GM12878 (cell line): Measurements from ENCODE around the gene GOLIM4. TPM values are rescaled to one million over a fixed set of nuclear protein-coding genes. Genes with fewer than 3 reads are reported as not detected.

Experiments
- ASH2L ChIP-seq: fragments of 300-600, 200-600 bp; sonication (generic); IDR thresholded peaks from 2 replicates; pipeline ENCODE4 v1.6.1; 2017; ENCODE audit warnings: low read depth, mild to moderate bottlenecking, borderline replicate concordance
- BACH1 ChIP-seq: fragments of 450-650 bp; IDR thresholded peaks from 2 replicates; pipeline ENCODE4 v1.6.1; 2017; ENCODE audit warnings: mild to moderate bottlenecking, borderline replicate concordance
- CHD2 ChIP-seq: IDR thresholded peaks from 2 replicates; pipeline ENCODE4 v1.6.1; 2011; ENCODE audit warnings: low read depth, low read length, improper control_type of control experiment, borderline replicate concordance
- CUX1 ChIP-seq: IDR thresholded peaks from 2 replicates; pipeline ENCODE4 v1.6.1; 2012; ENCODE audit warnings: improper control_type of control experiment, low read depth, low read length; ENCODE audit not compliant: insufficient replicate concordance
- DPF2 ChIP-seq: fragments of 450-650 bp; IDR thresholded peaks from 2 replicates; pipeline ENCODE4 v1.6.1; 2017; ENCODE audit warnings: mild to moderate bottlenecking
- ESRRA ChIP-seq: IDR thresholded peaks from 2 replicates; pipeline ENCODE4 v1.6.1; 2012; ENCODE audit warnings: mild to moderate bottlenecking, low read length, improper control_type of control experiment
- ETV6 ChIP-seq, 2 experiments: fragments of 450-650 bp in 1 of 2; IDR thresholded peaks in 1 of 2; conservative IDR thresholded peaks in 1 of 2; 2 replicates each; pipeline ENCODE4 v1.6.1; 2014; ENCODE audit warnings: antibody characterized with exemption in 1 of 2, borderline replicate concordance in 1 of 2, low read depth in 1 of 2, mild to moderate bottlenecking in 1 of 2, moderate library complexity in 1 of 2
- LARP7 ChIP-seq: fragments of 450-650 bp; IDR thresholded peaks from 2 replicates; pipeline ENCODE4 v1.6.1; 2017; ENCODE audit warnings: mild to moderate bottlenecking
- MTA2 ChIP-seq: fragments of 450-650 bp; IDR thresholded peaks from 2 replicates; pipeline ENCODE4 v1.6.1; 2016; ENCODE audit warnings: low read depth, mild to moderate bottlenecking, moderate library complexity
- MXI1 ChIP-seq: fragments of 150-350 bp; IDR thresholded peaks from 2 replicates; pipeline ENCODE4 v1.6.1; 2011; ENCODE audit warnings: low read depth, mild to moderate bottlenecking, inconsistent platforms, low read length, improper control_type of control experiment
- NFXL1 ChIP-seq: fragments of 450-650 bp; IDR thresholded peaks from 2 replicates; pipeline ENCODE4 v1.6.1; 2017; ENCODE audit warnings: antibody characterized with exemption, mild to moderate bottlenecking, borderline replicate concordance
- NR2C1 ChIP-seq: fragments of 450-650 bp; IDR thresholded peaks from 2 replicates; pipeline ENCODE4 v1.6.1; 2017; ENCODE audit warnings: antibody characterized with exemption, mild to moderate bottlenecking, moderate library complexity
- PRDM15 ChIP-seq: fragments of 450-650 bp; formaldehyde crosslinking; IDR thresholded peaks from 2 replicates; pipeline ENCODE4 v1.4.0; 2020; ENCODE audit warnings: mild to moderate bottlenecking, moderate library complexity
- RAD21 ChIP-seq: IDR thresholded peaks from 2 replicates; pipeline ENCODE4 v1.6.1; 2011; ENCODE audit warnings: mild to moderate bottlenecking, low read depth, low read length, moderate library complexity; ENCODE audit not compliant: insufficient read depth
- RAD51 ChIP-seq: fragments of 450-650 bp; IDR thresholded peaks from 2 replicates; pipeline ENCODE4 v1.6.1; 2016; ENCODE audit warnings: moderate library complexity, mild to moderate bottlenecking, inconsistent platforms
- RFX5 ChIP-seq: IDR thresholded peaks from 2 replicates; pipeline ENCODE4 v1.6.1; 2011; ENCODE audit warnings: low read depth, low read length, improper control_type of control experiment
- SIX5 ChIP-seq: IDR thresholded peaks from 2 replicates; pipeline ENCODE4 v1.6.1; 2011; ENCODE audit warnings: mild to moderate bottlenecking, low read depth, low read length, moderate library complexity; ENCODE audit not compliant: severe bottlenecking
- SMC3 ChIP-seq: IDR thresholded peaks from 2 replicates; pipeline ENCODE4 v1.6.1; 2011; ENCODE audit warnings: low read length, improper control_type of control experiment, borderline replicate concordance
- SP1 ChIP-seq: IDR thresholded peaks from one replicate; pipeline ENCODE4 v1.6.1; 2011; ENCODE audit warnings: low read depth, low read length
- STAT3 ChIP-seq: IDR thresholded peaks from 2 replicates; pipeline ENCODE4 v1.6.1; 2011; ENCODE audit warnings: low read depth, low read length, improper control_type of control experiment
- TARDBP ChIP-seq: IDR thresholded peaks from 2 replicates; pipeline ENCODE4 v1.6.1; 2016; ENCODE audit warnings: borderline replicate concordance
- YBX1 ChIP-seq: fragments of 450-650 bp; IDR thresholded peaks from 2 replicates; pipeline ENCODE4 v1.6.1; 2016; ENCODE audit warnings: antibody characterized with exemption
- ZBTB33 ChIP-seq: fragments of 450-650 bp; IDR thresholded peaks from 2 replicates; pipeline ENCODE4 v1.6.1; 2017; ENCODE audit warnings: mild to moderate bottlenecking
- polyA plus RNA-seq, 11 experiments: library from polyadenylated mRNA; depleted of rRNA in 4 of 11; unstranded in 6 of 11; stranded (reverse) in 5 of 11; fragments of >200 nt; fragmentation: Nextera tagmentation in 4 of 11; fragmentation: Illumina TruSeq in 1 of 11; extraction: Ambion mirVana in 4 of 11; extraction: Trizol in 1 of 11; gene quantifications; 1 replicate in 1 of 11; 2 replicates in 10 of 11; pipeline versions ENCODE4 v1.2.1 to v1.2.3, GENCODE V29; 2011 to 2016; ENCODE audit warnings: inconsistent platforms in 2 of 11, missing spikeins in 2 of 11, low read depth in 1 of 11
- total RNA-seq, 4 experiments: library from RNA; depleted of rRNA in 3 of 4; stranded (reverse); fragments of >200 nt in 3 of 4; fragmentation: Illumina TruSeq in 1 of 4; extraction: Trizol in 1 of 4; gene quantifications; 2 replicates each; pipeline versions ENCODE4 v1.2.1 to v1.2.3, GENCODE V29; 2013 to 2021

GOLIM4 gene
- total and polyA plus RNA-seq, 10 of the 15 experiments (the other 5 are each of a cell fraction or from before 2014, with no cell fraction given), result 11.1 to 32.4 (median 19.3) TPM

GRCh38 chr3:168096210-168096652 is 507 bp upstream of the GOLIM4 start (continued):
- no peak for TF ChIP-seq CUX1
- no peak for TF ChIP-seq SMC3
- no peak for TF ChIP-seq ESRRA
- TF ChIP-seq MTA2, result peak; percentile 23; the same call in 1 of the 2 replicates
- TF ChIP-seq NFXL1, result no peak
- no peak for TF ChIP-seq SIX5
- TF ChIP-seq LARP7, result no peak
- TF ChIP-seq RAD21, result no peak
- no peak for TF ChIP-seq TARDBP
- TF ChIP-seq PRDM15 (CRISPR knock-in tag), result no peak
- no peak for TF ChIP-seq ASH2L
- no peak for TF ChIP-seq SP1
- TF ChIP-seq BACH1, result no peak
- no peak for TF ChIP-seq ETV6 (conservative IDR thresholded peaks at IDR 0.05 in 1 of 2, IDR thresholded peaks at IDR 0.05 in 1 of 2; ENCODE audit: borderline replicate concordance in 1 of 2, low read depth in 1 of 2)
- TF ChIP-seq NR2C1, result no peak
- no peak for TF ChIP-seq DPF2
- no peak for TF ChIP-seq RFX5
- TF ChIP-seq RAD51, result peak; percentile 60
- TF ChIP-seq ZBTB33, result no peak
- TF ChIP-seq STAT3, result no peak
- TF ChIP-seq YBX1, result no peak
- TF ChIP-seq MXI1, result peak; percentile 85
- TF ChIP-seq CHD2, result no peak
